Measurements from ENCODE around the gene PEA15.

PEA15 gene

DNA sequence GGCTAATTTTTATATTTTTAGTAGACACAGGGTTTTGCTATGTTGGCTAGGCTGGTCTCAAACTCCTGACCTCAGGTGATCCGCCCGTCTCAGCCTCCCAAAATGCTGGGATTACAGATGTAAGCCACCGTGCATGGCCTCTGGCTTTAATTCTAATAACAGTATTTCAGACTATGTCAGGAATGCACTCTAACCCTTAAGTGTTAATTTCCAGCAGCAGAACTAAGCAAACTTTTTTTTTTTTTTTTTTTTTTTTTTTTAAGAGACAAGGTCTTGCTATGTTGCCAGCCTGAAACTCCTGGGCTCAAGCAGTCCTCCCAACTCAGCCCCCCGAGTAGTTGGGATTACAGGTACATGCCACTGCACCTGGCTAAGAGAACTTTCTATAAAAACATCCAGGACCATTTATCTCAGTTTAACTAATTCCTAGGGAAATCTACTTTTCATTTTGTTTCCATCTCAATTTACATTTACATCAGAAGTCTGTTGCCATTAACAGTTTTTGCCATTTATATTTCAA, 50.7 kb downstream of the PEA15 start:
- TF ChIP-seq, protein P1, sequence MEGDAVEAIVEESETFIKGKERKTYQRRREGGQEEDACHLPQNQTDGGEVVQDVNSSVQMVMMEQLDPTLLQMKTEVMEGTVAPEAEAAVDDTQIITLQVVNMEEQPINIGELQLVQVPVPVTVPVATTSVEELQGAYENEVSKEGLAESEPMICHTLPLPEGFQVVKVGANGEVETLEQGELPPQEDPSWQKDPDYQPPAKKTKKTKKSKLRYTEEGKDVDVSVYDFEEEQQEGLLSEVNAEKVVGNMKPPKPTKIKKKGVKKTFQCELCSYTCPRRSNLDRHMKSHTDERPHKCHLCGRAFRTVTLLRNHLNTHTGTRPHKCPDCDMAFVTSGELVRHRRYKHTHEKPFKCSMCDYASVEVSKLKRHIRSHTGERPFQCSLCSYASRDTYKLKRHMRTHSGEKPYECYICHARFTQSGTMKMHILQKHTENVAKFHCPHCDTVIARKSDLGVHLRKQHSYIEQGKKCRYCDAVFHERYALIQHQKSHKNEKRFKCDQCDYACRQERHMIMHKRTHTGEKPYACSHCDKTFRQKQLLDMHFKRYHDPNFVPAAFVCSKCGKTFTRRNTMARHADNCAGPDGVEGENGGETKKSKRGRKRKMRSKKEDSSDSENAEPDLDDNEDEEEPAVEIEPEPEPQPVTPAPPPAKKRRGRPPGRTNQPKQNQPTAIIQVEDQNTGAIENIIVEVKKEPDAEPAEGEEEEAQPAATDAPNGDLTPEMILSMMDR (conservative IDR thresholded peaks at IDR 0.05), result no peak
- no peak overlapping the region for H3K27ac ChIP-seq

DNA sequence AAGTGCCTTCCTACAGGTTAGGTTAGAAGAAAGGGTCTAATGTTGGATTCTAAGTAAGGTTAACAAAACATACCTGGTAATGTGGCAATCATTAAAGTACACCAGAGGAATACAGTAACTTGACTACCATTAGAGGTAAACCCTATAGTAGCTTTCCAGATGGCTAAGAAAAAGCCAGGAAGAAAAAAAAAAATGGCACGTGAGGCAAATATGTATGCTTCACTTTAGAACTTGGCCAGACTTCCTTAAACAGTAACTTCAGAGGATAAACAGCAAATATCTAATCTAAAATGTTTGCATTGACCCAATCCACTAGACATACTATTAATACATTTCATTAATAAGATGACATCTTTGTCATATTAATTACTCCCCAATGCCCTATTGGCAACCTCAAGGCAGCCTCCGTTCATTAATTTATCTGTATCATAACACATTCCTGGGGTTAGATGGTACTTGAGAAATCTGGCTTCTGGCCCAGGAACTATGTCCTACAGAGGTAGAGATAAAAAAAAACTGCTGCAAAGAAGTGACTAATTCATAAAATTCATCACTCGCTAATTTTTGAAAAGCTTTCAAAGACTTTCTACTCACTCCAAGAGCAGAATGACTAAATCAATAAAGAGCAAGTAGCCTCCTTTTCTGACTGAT, 51.3 kb downstream of the PEA15 start:
- TF ChIP-seq, protein P1 (conservative IDR thresholded peaks at IDR 0.05), result no peak
- H3K27ac ChIP-seq, result no peak overlapping the region

DNA sequence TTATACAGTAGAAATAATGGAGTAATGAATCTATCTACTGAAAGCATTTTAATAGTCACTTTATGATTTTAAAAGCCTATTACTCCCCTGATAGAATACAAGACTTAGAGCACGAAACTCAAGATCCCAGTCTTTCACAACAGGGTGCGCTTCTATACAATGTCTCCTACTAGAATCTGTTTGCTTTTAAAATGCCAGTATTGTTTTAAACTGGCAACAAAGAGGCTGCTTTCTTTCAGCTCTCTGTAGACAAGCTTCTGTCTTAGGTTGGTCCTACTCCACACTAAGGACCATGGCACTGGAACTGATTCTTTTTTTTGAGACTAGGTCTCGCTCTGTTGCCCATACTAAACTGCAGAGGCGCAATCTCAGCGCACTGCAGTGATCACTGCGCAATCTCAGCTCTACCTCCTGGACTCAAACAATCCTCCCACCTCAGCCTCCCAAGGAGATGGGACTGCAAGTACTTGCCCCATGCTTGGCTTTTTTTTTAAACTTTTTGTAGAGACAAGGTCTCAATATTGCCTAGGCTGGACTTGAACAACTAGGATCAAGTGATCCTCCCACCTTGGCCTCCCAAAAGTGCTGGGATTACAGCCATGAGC, 52.3 kb downstream of the PEA15 start:
- H3K27ac ChIP-seq, result no peak overlapping the region
- TF ChIP-seq, protein P1 (conservative IDR thresholded peaks at IDR 0.05), result no peak

DNA sequence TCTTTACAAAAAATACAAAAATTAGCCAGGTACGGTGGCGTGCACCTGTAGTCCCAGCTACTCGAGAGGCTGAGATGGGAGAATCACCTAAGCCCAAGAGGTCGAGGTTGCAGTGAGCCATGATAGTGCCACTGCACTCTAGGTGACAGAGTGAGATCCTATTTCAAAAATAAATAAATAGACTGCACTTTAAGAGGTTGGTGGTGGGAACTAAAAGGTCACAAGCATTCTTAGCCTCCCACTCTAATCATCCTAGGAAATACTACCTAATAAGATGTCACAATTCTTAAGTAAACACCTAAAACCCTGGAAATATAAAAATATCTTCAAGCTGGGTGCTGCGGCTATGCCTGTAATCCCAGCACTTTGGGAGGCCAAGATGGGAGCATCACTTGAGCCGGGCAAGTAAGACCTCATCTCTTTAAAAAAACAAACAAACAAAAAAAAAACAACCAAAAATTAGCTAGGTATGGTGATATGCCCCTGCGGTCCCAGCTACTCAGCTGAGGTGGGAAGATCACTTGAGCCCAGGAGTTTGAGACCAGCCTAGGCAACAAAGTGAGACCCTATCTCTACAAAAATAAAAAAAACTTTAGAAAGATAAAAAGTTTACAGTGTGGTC, 53.1 kb downstream of the PEA15 start:
- TF ChIP-seq, protein P1 (conservative IDR thresholded peaks at IDR 0.05), result no peak
- no peak overlapping the region for H3K27ac ChIP-seq

DNA sequence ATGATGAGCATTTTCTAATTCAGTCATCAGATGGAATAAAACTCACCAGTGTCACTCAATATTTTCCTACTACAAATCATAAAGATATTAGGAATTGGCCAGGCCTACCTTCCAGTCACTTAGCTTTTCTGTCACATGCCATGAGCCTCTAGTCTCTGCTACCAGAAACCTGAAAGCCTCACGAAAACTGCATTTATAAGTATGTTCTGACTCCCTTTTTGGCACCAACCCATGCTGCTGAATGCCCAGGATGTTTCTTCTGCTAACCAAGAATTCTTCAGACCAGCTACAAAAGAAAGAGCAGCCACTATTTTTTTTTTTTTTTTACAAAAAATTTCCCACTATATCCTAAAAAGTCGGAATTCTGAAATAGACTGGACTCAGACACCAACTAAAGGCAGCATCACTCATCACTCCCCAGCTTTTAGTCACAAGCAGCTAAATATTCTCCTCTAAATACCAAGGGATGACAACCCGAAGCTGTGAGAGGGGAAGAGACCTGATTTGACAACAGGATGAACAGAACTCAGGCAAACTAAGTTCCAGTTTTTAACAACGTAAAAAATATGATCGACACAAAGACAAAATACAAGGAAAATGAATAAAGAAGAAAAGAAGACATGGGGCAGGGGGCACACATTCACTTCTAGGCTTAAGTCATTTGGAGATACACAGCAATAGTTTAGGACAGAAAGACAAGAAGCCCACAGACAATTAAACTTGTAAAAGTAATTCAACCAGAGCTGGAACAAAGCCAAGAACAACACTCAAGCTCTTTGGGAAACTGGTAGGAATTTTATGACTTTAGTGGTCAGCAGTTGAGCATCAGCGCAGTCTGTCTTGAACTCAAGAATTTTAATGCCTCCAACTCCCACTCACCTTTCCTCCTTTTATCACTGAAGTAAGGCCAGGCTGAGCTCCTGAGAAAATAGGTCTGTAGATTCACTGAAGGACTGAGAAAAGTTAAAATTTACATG, 55.5 kb downstream of the PEA15 start:
- H3K27ac ChIP-seq, result peak overlapping the region; percentile 97
- TF ChIP-seq, protein P1 (conservative IDR thresholded peaks at IDR 0.05), result no peak

DNA sequence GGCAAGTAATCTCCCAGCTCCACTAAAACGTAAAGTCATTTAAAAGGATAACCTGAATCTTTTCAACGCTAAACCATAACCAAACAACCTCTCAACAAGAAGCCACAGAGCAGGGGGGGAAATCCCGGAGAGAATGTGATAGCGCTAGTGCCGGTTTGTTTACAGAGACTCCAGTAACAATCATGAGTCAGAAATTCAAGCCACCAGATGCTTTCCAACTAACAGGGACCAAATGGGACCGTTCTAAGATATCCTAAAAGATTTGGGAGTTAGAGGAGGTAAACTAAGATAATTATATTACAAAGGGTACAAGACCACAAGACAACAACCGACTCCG, 56.3 kb downstream of the PEA15 start:
- TF ChIP-seq, protein P1 (conservative IDR thresholded peaks at IDR 0.05), result no peak
- peak overlapping the region; percentile 97 for H3K27ac ChIP-seq

Data from VCaP (cell line).